SK-N-SH (cell line): Measurements from ENCODE around the gene CA12. TPM values are rescaled to one million over a fixed set of nuclear protein-coding genes. Genes with fewer than 3 reads are reported as not detected.
A peak's percentile ranks its signal among the peaks of the same experiment; 100 is the strongest.

Experiments
- CTCF ChIA-PET: fragments of 300-600, 350-600 bp; formaldehyde crosslinking; extraction: SDS; loops from one replicate; lab custom pipeline; 2021; lab: Yijun Ruan, JAX
- POLR2A ChIA-PET: fragments of 350-600 bp; sonication (Branson Sonifier 250); formaldehyde crosslinking; extraction: SDS; loops from one replicate; lab custom pipeline; 2020; ENCODE audit warnings: antibody characterized with exemption, inconsistent platforms; lab: Yijun Ruan, JAX
- DNase-seq: peaks from one replicate; pipeline ENCODE4 v3.0.0; 2012
- H2AFZ ChIP-seq: fragments of 200-600 bp; sonication (generic); 2 replicates; pipeline ENCODE4 v1.8.1; 2016; ENCODE audit warnings: antibody characterized with exemption, mild to moderate bottlenecking, low read depth
- H3F3A ChIP-seq: fragments of 200-600 bp; sonication (generic); replicated peaks from 2 replicates; pipeline ENCODE3; 2016; ENCODE audit warnings: antibody characterized with exemption, mild to moderate bottlenecking; ENCODE audit not compliant: insufficient read depth
- H3K27ac ChIP-seq, 2 experiments: fragments of 200-500 bp in 1 of 2; fragments of 200-600 bp in 1 of 2; sonication (Bioruptor generic) in 1 of 2; sonication (generic), shearing (Covaris generic) in 1 of 2; 2 replicates each; pipeline versions ENCODE4 v1.5.1 to v1.6.1; 2014 to 2016; ENCODE audit warnings: low read depth in 2 of 2, inconsistent platforms in 1 of 2, low read length in 1 of 2, mild to moderate bottlenecking in 1 of 2, mixed read lengths in 1 of 2
- H3K27me3 ChIP-seq: fragments of 200-600 bp; sonication (generic), shearing (Covaris generic); 2 replicates; pipeline ENCODE4 v1.6.1; 2016; ENCODE audit warnings: mixed run types; ENCODE audit not compliant: insufficient read depth
- H3K36me3 ChIP-seq, 2 experiments: fragments of 200-500 bp in 1 of 2; fragments of 200-600 bp in 1 of 2; sonication (Bioruptor generic) in 1 of 2; sonication (generic) in 1 of 2; replicated peaks in 1 of 2; 2 replicates each; pipeline versions ENCODE3 to v1.5.1; 2014 to 2016; ENCODE audit warnings: low read length in 1 of 2, mild to moderate bottlenecking in 1 of 2; ENCODE audit not compliant: insufficient read depth in 2 of 2, control insufficient read depth in 1 of 2
- H3K4me1 ChIP-seq, 2 experiments: fragments of 200-500 bp in 1 of 2; fragments of 200-600 bp in 1 of 2; sonication (Bioruptor generic) in 1 of 2; sonication (generic), shearing (Covaris generic) in 1 of 2; 2 replicates each; pipeline versions ENCODE4 v1.5.1 to v1.6.1; 2014 to 2016; ENCODE audit warnings: low read depth in 1 of 2, low read length in 1 of 2, mixed run types in 1 of 2; ENCODE audit not compliant: insufficient read depth in 2 of 2, control insufficient read depth in 1 of 2
- H3K4me2 ChIP-seq: fragments of 200-600 bp; sonication (generic), shearing (Covaris generic); 2 replicates; pipeline ENCODE4 v1.6.1; 2017; ENCODE audit warnings: mixed run types
- H3K4me3 ChIP-seq, 2 experiments: fragments of 200-500 bp in 1 of 2; fragments of 200-600 bp in 1 of 2; sonication (Bioruptor generic) in 1 of 2; sonication (generic), shearing (Covaris generic) in 1 of 2; 2 replicates each; pipeline versions ENCODE4 v1.5.1 to v1.8.1; 2014 to 2016; ENCODE audit warnings: low read depth in 2 of 2, inconsistent platforms in 1 of 2, low read length in 1 of 2, mild to moderate bottlenecking in 1 of 2, mixed read lengths in 1 of 2, moderate library complexity in 1 of 2
- H3K79me2 ChIP-seq: fragments of 200-600 bp; sonication (generic); 2 replicates; pipeline ENCODE4 v1.8.1; 2017; ENCODE audit warnings: mild to moderate bottlenecking; ENCODE audit not compliant: insufficient read depth
- H3K9ac ChIP-seq: fragments of 200-600 bp; sonication (generic); 2 replicates; pipeline ENCODE4 v1.6.1; 2017; ENCODE audit warnings: mixed run types
- H3K9me2 ChIP-seq: fragments of 200-600 bp; sonication (generic); 2 replicates; pipeline ENCODE4 v1.6.1; 2017; ENCODE audit warnings: mixed run types
- H3K9me3 ChIP-seq: fragments of 200-600 bp; sonication (generic); 2 replicates; pipeline ENCODE4 v1.6.1; 2017; ENCODE audit warnings: mixed run types, mild to moderate bottlenecking, moderate library complexity
- H4K20me1 ChIP-seq: fragments of 200-600 bp; sonication (generic); 2 replicates; pipeline ENCODE4 v1.6.1; 2017; ENCODE audit warnings: mild to moderate bottlenecking, mixed run types; ENCODE audit not compliant: insufficient read depth
- CTCF ChIP-seq: fragments of 200-600 bp; sonication (generic); IDR thresholded peaks from 2 replicates; pipeline ENCODE4 v1.6.1; 2017; ENCODE audit warnings: antibody characterized with exemption, mild to moderate bottlenecking, moderate library complexity
- FOSL2 ChIP-seq: IDR thresholded peaks from 2 replicates; pipeline ENCODE4 v1.4.0; 2012; ENCODE audit warnings: low read depth, mild to moderate bottlenecking, moderate library complexity, borderline replicate concordance
- FOXJ3 ChIP-seq: sonication (generic); formaldehyde crosslinking; IDR thresholded peaks from 2 replicates; pipeline ENCODE4 v1.5.1; 2020; ENCODE audit warnings: mild to moderate bottlenecking, missing genetic modification reagents
- GATA2 ChIP-seq: sonication (generic); formaldehyde crosslinking; IDR thresholded peaks from 2 replicates; pipeline ENCODE4 v1.5.0; 2020; ENCODE audit warnings: mild to moderate bottlenecking, missing genetic modification reagents
- MAX ChIP-seq: IDR thresholded peaks from 2 replicates; pipeline ENCODE4 v1.4.0; 2012; ENCODE audit warnings: low read depth
- MXI1 ChIP-seq: IDR thresholded peaks from 2 replicates; pipeline ENCODE4 v1.6.1; 2012; ENCODE audit warnings: mild to moderate bottlenecking, low read depth, low read length, improper control_type of control experiment
- RAD21 ChIP-seq: IDR thresholded peaks from 2 replicates; pipeline ENCODE4 v1.6.1; 2012; ENCODE audit warnings: mild to moderate bottlenecking, low read length
- RCOR1 ChIP-seq: fragments of 150-350 bp; IDR thresholded peaks from 2 replicates; pipeline ENCODE4 v1.6.1; 2017; ENCODE audit warnings: antibody characterized with exemption, low read length
- RFX5 ChIP-seq: IDR thresholded peaks from 2 replicates; pipeline ENCODE4 v1.6.1; 2012; ENCODE audit warnings: mild to moderate bottlenecking, improper control_type of control experiment, low read length
- TCF12 ChIP-seq: IDR thresholded peaks from 2 replicates; pipeline ENCODE4 v1.4.0; 2012
- USF2 ChIP-seq: fragments of 150-350 bp; IDR thresholded peaks from 2 replicates; pipeline ENCODE4 v1.6.1; 2017; ENCODE audit warnings: antibody characterized with exemption, low read length, low read depth, borderline replicate concordance
- YY1 ChIP-seq: IDR thresholded peaks from 2 replicates; pipeline ENCODE4 v1.4.0; 2012; ENCODE audit warnings: low read depth, mild to moderate bottlenecking
- WGBS: methylation state at CpG from one replicate; pipeline ENCODE4 v1.1.6; 2017; ENCODE audit warnings: low lambda C conversion rate; 5-methylcytosine and 5-hydroxymethylcytosine counted together
- polyA plus RNA-seq, 3 experiments: library from polyadenylated mRNA; depleted of rRNA; stranded (reverse); fragments of >200 nt; gene quantifications; 2 replicates each; pipeline ENCODE4 v1.2.3, GENCODE V29; 2012
- TF ChIP-seq, protein P1 (sequence below): fragments of 150-350 bp; IDR thresholded peaks from 2 replicates; pipeline ENCODE4 v1.6.1; 2016; ENCODE audit warnings: mild to moderate bottlenecking, low read depth, low read length
- TF ChIP-seq, protein P2 (sequence below): IDR thresholded peaks from 2 replicates; pipeline ENCODE4 v1.6.1; 2012; ENCODE audit warnings: mild to moderate bottlenecking, low read depth, low read length, moderate library complexity
- TF ChIP-seq, protein P3 (sequence below): IDR thresholded peaks from 2 replicates; pipeline ENCODE4 v1.4.0; 2012; ENCODE audit warnings: low read depth, borderline replicate concordance

Gene CA12
- polyA plus RNA-seq, 1 of the 3 experiments (the other 2 are of a cell fraction) = 39.4 TPM

DNA sequence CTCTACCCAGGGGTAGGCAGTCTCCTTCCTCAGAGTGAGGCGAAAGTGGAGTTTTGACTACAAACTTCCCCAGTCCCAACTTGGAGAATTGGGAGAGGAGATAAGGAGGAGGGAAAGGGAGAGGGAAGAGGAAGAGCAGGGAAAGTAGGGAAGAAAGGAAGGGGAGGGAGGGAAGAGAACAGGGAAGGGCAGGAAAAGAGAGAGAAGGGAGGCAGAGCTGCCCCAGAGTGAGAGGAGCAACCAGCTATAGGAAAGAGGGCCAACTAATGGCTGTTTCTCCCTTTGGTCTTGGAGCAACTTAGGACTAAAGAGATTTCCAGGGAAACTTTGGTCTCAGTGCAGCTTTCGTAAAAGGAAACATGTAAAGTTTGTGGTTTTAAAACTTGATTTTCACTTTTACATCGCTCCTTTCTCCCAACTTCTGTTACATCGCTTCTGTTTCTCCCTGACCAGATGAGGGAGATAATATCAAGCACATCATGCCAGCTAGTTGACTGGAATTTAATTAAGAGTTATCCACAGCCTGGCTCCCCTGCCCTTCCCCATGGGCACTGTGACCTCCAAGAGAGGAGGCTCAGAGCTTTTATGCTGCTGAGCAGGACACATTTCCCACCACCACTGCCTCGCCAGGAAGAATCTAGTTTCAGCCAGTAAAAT is 1.4 kb downstream of the CA12 start (continued):
- TF ChIP-seq, protein P1, sequence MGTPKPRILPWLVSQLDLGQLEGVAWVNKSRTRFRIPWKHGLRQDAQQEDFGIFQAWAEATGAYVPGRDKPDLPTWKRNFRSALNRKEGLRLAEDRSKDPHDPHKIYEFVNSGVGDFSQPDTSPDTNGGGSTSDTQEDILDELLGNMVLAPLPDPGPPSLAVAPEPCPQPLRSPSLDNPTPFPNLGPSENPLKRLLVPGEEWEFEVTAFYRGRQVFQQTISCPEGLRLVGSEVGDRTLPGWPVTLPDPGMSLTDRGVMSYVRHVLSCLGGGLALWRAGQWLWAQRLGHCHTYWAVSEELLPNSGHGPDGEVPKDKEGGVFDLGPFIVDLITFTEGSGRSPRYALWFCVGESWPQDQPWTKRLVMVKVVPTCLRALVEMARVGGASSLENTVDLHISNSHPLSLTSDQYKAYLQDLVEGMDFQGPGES = no peak
- TF ChIP-seq, protein P2, sequence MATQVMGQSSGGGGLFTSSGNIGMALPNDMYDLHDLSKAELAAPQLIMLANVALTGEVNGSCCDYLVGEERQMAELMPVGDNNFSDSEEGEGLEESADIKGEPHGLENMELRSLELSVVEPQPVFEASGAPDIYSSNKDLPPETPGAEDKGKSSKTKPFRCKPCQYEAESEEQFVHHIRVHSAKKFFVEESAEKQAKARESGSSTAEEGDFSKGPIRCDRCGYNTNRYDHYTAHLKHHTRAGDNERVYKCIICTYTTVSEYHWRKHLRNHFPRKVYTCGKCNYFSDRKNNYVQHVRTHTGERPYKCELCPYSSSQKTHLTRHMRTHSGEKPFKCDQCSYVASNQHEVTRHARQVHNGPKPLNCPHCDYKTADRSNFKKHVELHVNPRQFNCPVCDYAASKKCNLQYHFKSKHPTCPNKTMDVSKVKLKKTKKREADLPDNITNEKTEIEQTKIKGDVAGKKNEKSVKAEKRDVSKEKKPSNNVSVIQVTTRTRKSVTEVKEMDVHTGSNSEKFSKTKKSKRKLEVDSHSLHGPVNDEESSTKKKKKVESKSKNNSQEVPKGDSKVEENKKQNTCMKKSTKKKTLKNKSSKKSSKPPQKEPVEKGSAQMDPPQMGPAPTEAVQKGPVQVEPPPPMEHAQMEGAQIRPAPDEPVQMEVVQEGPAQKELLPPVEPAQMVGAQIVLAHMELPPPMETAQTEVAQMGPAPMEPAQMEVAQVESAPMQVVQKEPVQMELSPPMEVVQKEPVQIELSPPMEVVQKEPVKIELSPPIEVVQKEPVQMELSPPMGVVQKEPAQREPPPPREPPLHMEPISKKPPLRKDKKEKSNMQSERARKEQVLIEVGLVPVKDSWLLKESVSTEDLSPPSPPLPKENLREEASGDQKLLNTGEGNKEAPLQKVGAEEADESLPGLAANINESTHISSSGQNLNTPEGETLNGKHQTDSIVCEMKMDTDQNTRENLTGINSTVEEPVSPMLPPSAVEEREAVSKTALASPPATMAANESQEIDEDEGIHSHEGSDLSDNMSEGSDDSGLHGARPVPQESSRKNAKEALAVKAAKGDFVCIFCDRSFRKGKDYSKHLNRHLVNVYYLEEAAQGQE = no peak
- TF ChIP-seq FOXJ3 (CRISPR knock-in tag) (peak; percentile 72; the same call in 1 of the 2 replicates), MXI1 (no peak), USF2 (no peak)
- TF ChIP-seq, all 33 proteins: peak for 10

DNA sequence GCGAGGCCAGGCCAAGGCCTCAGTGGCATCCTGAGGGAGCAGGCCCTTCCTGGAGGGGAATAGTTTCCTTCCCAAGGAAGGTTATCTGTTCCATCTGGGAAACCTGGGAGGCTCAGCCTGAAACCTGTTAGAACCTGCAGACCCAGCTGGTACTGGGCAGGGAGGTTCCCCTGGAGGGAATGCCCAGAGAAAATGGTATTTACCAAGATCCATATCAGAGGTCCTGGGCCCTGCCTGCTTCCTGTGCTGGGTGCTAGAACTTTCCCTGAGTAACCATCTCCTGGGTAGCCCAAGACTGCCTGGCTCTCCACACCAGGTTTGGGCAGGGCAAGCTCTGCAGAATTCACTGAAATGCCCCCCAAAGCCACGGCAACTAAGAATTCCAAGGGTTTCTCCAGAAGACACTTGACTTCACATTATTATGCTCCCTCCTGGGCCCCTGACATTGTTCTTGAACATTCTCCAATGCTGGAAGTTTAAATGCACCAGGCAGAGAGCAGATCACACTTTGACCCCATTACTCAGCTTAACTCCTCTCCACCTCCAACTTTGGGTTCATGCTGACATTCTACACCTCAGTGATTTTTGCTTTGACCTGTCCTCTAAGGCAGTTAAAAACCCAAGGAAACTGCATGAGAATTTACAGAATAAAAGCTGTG is 2.0 kb downstream of the CA12 start:
- peak overlapping the region; percentile 64 for H3K9ac ChIP-seq
- no peaks in the 10 kb centered on the region for H3K9me2 ChIP-seq
- peak overlapping the region in 1 of 2 experiments; percentile 60; a peak in 2 of 4 replicates for H3K27ac ChIP-seq
- H3K27me3 ChIP-seq = no peaks in the 10 kb centered on the region
- WGBS = 95% methylated on average over 2 of the region's 2 CpGs
- H4K20me1 ChIP-seq = no peaks in the 10 kb centered on the region
- ChIA-PET POLR2A (no interaction called here), CTCF (interaction anchor here (1.0 to 2.8 kb wide), 7 partner anchors 17 to 596 kb away, joined by 3 to 11 read pairs (median 3); no protein-coding TSS in a partner anchor)
- DNase-seq = no peak
- no peaks in the 10 kb centered on the region for H3K9me3 ChIP-seq
- H2AFZ ChIP-seq = peak overlapping the region; percentile 81
- H3K36me3 ChIP-seq = no peaks in the 10 kb centered on the region
- peak overlapping the region; percentile 96 for H3K4me2 ChIP-seq
- peaks cover 28 to 33% of the 10 kb centered on the region in 2 experiments for H3K4me1 ChIP-seq
- peak overlapping the region in 1 of 2 experiments; percentile 74; a peak in 2 of 4 replicates for H3K4me3 ChIP-seq
- H3K79me2 ChIP-seq = peaks cover 55% of the 10 kb centered on the region
- peaks cover 22% of the 10 kb centered on the region for H3F3A ChIP-seq
- TF ChIP-seq RCOR1 (no peak), RFX5 (no peak), RAD21 (no peak), YY1 (no peak), USF2 (no peak), FOSL2 (no peak), CTCF (no peak), TCF12 (no peak), MAX (no peak; the same call in 1 of the 2 replicates), GATA2 (CRISPR knock-in tag) (no peak)
- TF ChIP-seq, protein P3, sequence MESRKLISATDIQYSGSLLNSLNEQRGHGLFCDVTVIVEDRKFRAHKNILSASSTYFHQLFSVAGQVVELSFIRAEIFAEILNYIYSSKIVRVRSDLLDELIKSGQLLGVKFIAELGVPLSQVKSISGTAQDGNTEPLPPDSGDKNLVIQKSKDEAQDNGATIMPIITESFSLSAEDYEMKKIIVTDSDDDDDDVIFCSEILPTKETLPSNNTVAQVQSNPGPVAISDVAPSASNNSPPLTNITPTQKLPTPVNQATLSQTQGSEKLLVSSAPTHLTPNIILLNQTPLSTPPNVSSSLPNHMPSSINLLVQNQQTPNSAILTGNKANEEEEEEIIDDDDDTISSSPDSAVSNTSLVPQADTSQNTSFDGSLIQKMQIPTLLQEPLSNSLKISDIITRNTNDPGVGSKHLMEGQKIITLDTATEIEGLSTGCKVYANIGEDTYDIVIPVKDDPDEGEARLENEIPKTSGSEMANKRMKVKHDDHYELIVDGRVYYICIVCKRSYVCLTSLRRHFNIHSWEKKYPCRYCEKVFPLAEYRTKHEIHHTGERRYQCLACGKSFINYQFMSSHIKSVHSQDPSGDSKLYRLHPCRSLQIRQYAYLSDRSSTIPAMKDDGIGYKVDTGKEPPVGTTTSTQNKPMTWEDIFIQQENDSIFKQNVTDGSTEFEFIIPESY = no peak
- TF ChIP-seq, protein P1 = no peak
